ENCODE measurements around the gene MLIP. TPM values are rescaled to one million over a fixed set of nuclear protein-coding genes. Genes with fewer than 3 reads are reported as not detected.

MLIP gene
- total and polyA plus RNA-seq, 2 experiments from 2014 or later = not detected

- TF ChIP-seq, protein P1, sequence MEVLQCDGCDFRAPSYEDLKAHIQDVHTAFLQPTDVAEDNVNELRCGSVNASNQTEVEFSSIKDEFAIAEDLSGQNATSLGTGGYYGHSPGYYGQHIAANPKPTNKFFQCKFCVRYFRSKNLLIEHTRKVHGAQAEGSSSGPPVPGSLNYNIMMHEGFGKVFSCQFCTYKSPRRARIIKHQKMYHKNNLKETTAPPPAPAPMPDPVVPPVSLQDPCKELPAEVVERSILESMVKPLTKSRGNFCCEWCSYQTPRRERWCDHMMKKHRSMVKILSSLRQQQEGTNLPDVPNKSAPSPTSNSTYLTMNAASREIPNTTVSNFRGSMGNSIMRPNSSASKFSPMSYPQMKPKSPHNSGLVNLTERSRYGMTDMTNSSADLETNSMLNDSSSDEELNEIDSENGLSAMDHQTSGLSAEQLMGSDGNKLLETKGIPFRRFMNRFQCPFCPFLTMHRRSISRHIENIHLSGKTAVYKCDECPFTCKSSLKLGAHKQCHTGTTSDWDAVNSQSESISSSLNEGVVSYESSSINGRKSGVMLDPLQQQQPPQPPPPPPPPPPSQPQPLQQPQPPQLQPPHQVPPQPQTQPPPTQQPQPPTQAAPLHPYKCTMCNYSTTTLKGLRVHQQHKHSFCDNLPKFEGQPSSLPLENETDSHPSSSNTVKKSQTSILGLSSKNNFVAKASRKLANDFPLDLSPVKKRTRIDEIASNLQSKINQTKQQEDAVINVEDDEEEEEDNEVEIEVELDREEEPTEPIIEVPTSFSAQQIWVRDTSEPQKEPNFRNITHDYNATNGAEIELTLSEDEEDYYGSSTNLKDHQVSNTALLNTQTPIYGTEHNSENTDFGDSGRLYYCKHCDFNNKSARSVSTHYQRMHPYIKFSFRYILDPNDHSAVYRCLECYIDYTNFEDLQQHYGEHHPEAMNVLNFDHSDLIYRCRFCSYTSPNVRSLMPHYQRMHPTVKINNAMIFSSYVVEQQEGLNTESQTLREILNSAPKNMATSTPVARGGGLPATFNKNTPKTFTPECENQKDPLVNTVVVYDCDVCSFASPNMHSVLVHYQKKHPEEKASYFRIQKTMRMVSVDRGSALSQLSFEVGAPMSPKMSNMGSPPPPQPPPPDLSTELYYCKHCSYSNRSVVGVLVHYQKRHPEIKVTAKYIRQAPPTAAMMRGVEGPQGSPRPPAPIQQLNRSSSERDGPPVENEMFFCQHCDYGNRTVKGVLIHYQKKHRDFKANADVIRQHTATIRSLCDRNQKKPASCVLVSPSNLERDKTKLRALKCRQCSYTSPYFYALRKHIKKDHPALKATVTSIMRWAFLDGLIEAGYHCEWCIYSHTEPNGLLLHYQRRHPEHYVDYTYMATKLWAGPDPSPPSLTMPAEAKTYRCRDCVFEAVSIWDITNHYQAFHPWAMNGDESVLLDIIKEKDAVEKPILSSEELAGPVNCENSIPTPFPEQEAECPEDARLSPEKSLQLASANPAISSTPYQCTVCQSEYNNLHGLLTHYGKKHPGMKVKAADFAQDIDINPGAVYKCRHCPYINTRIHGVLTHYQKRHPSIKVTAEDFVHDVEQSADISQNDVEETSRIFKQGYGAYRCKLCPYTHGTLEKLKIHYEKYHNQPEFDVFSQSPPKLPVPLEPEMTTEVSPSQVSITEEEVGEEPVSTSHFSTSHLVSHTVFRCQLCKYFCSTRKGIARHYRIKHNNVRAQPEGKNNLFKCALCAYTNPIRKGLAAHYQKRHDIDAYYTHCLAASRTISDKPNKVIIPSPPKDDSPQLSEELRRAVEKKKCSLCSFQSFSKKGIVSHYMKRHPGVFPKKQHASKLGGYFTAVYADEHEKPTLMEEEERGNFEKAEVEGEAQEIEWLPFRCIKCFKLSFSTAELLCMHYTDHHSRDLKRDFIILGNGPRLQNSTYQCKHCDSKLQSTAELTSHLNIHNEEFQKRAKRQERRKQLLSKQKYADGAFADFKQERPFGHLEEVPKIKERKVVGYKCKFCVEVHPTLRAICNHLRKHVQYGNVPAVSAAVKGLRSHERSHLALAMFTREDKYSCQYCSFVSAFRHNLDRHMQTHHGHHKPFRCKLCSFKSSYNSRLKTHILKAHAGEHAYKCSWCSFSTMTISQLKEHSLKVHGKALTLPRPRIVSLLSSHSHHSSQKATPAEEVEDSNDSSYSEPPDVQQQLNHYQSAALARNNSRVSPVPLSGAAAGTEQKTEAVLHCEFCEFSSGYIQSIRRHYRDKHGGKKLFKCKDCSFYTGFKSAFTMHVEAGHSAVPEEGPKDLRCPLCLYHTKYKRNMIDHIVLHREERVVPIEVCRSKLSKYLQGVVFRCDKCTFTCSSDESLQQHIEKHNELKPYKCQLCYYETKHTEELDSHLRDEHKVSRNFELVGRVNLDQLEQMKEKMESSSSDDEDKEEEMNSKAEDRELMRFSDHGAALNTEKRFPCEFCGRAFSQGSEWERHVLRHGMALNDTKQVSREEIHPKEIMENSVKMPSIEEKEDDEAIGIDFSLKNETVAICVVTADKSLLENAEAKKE (CRISPR knock-in tag; IDR thresholded peaks at IDR 0.05) = no peak
- TF ChIP-seq NANOG (IDR thresholded peaks at IDR 0.05; ENCODE audit: borderline replicate concordance) (no peak), STAT1 (IDR thresholded peaks at IDR 0.05; ENCODE audit: unreplicated experiment) (no peak), POLR2AphosphoS5 (IDR thresholded peaks at IDR 0.05; ENCODE audit: low read depth) (no peak), EZH2 (IDR thresholded peaks at IDR 0.05; ENCODE audit: low read depth, unreplicated experiment) (no peak)
- TF ChIP-seq, protein P2, sequence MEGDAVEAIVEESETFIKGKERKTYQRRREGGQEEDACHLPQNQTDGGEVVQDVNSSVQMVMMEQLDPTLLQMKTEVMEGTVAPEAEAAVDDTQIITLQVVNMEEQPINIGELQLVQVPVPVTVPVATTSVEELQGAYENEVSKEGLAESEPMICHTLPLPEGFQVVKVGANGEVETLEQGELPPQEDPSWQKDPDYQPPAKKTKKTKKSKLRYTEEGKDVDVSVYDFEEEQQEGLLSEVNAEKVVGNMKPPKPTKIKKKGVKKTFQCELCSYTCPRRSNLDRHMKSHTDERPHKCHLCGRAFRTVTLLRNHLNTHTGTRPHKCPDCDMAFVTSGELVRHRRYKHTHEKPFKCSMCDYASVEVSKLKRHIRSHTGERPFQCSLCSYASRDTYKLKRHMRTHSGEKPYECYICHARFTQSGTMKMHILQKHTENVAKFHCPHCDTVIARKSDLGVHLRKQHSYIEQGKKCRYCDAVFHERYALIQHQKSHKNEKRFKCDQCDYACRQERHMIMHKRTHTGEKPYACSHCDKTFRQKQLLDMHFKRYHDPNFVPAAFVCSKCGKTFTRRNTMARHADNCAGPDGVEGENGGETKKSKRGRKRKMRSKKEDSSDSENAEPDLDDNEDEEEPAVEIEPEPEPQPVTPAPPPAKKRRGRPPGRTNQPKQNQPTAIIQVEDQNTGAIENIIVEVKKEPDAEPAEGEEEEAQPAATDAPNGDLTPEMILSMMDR (conservative IDR thresholded peaks at IDR 0.05; ENCODE audit: low read depth in 2 of 2) = no peak
These were observed 4.7 kb downstream of the MLIP start (continued) for GRCh38 chr6:54115966-54116365.

DNA sequence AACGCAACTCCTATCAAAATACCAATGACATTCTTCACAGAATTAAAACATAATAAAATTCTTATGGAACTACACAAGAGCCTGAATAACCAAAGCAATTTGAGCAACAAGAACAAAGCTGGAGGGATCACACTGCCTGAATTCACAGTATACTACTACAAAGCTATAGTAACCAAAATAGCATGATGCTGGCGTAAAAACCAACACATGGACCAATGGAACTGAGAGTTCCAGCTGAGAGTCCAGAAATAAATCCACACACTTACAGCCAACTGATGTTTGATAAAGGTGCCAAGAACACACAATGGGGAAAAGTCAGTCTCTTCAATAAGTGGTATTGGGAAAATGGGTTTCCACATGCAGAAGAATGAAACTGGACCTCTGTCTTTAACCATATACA lies 6.9 kb downstream of the MLIP start:
- Histone ChIP-seq H3F3A (replicated peaks; ENCODE audit: low read depth) (no peaks in the 10 kb centered on the region), H3K27me3 (ENCODE audit: insufficient read depth) (no peaks in the 10 kb centered on the region), H3K79me2 (replicated peaks; ENCODE audit: insufficient read depth) (no peaks in the 10 kb centered on the region), H2AFZ (no peak overlapping the region), H4K20me1 (replicated peaks; ENCODE audit: insufficient read depth) (no peaks in the 10 kb centered on the region), H3K9me2 (ENCODE audit: insufficient read depth) (peaks cover 8% of the 10 kb centered on the region), H3K4me3 (no peak overlapping the region), H3K36me3 (ENCODE audit: insufficient read depth) (no peaks in the 10 kb centered on the region), H3K4me1 (ENCODE audit: insufficient read depth) (no peaks in the 10 kb centered on the region), H3K27ac (ENCODE audit: low read depth) (no peak overlapping the region), H3K4me2 (no peak overlapping the region)
- Mint-ChIP-seq H3K27ac (no peak overlapping the region), H3K27me3 (ENCODE audit: insufficient read depth, low read depth, poor library complexity) (no peaks in the 10 kb centered on the region), H3K4me1 (0 out of 3 replicates have a peak, but pooled peaks cover 4% of the 10 kb centered on the region), H3K4me3 (no peak overlapping the region), H3K9me3 (no peaks in the 10 kb centered on the region), H3K36me3 (ENCODE audit: low read depth) (0 out of 3 replicates have a peak, but pooled peaks cover 4% of the 10 kb centered on the region)
- DNase-seq (ENCODE audit: low spot score) (no peak), ATAC-seq (no peak)
- TF ChIP-seq, protein P1 (CRISPR knock-in tag; IDR thresholded peaks at IDR 0.05) = no peak
- no peak for TF ChIP-seq EZH2phosphoT487 (IDR thresholded peaks at IDR 0.05; ENCODE audit: unreplicated experiment)
